ENCODE measurements around the gene SCNN1A. TPM values are rescaled to one million over a fixed set of nuclear protein-coding genes. Genes with fewer than 3 reads are reported as not detected.

SCNN1A gene
- total and polyA plus RNA-seq, 2 donors (not counting 3 experiments of a cell fraction or from before 2014, with no cell fraction given): 0.12 to 0.18 TPM

GRCh38 chr12:6424866-6425265, 49.5 kb upstream of the SCNN1A start:
- TF ChIP-seq FOS (IDR thresholded peaks at IDR 0.05; ENCODE audit: borderline replicate concordance, insufficient read depth, low read length) (no peak), EZH2 (IDR thresholded peaks at IDR 0.05; ENCODE audit: borderline replicate concordance, low read depth, low read length, severe bottlenecking) (no peak), POLR2A (IDR thresholded peaks at IDR 0.05; ENCODE audit: low read depth, low read length) (no peak), MAX (IDR thresholded peaks at IDR 0.05; ENCODE audit: insufficient read depth, insufficient read length) (no peak), MYC (IDR thresholded peaks at IDR 0.05; ENCODE audit: low read depth, low read length) (no peak)
- Histone ChIP-seq H3K27me3 (ENCODE audit: control insufficient read depth in 2 of 2, insufficient read depth in 2 of 2, low read length in 2 of 2) (no peaks in the 10 kb centered on the region), H4K20me1 (replicated peaks; ENCODE audit: control insufficient read depth, extremely low read depth, insufficient read depth, low read length) (no peaks in the 10 kb centered on the region), H3K27ac (ENCODE audit: insufficient read depth, low read depth, low read length) (no peak overlapping the region), H3K4me1 (ENCODE audit: control insufficient read depth, extremely low read depth, insufficient read depth, low read length) (peaks cover under 1% of the 10 kb centered on the region), H3K9me1 (replicated peaks; ENCODE audit: control insufficient read depth, extremely low read depth, insufficient read depth, low read length) (no peaks in the 10 kb centered on the region), H3K36me3 (ENCODE audit: control insufficient read depth in 2 of 2, extremely low read depth in 1 of 2, insufficient read depth in 2 of 2, low read length in 2 of 2) (no peaks in the 10 kb centered on the region), H3K79me2 (ENCODE audit: control insufficient read depth, insufficient read depth, low read length) (no peaks in the 10 kb centered on the region), H3K4me2 (ENCODE audit: insufficient read depth, low read length) (no peak overlapping the region), H3K9ac (replicated peaks; ENCODE audit: extremely low read depth, insufficient read depth, low read length) (no peak overlapping the region), H3K4me3 (replicated peaks in 1 of 3; ENCODE audit: insufficient read depth in 1 of 3, low read depth in 1 of 3, low read length in 3 of 3) (no peak overlapping the region), H3K9me3 (replicated peaks; ENCODE audit: control insufficient read depth, insufficient read depth, low read length) (no peaks in the 10 kb centered on the region), H2AFZ (ENCODE audit: low read depth, low read length) (no peak overlapping the region)
- dilution Hi-C loops (cut with MboI; ENCODE audit: extremely low pct_ligation_motif_present, low sequenced_read_pairs) (no loop called here), intact Hi-C loops (cut with micrococcal nuclease) (no loop called here)
- DNase-seq (ENCODE audit: low read depth, low spot score) (no peak), FAIRE-seq (no peak)
- POLR2A ChIA-PET: interaction anchor here (0.7 to 0.8 kb wide), 2 partner anchors 41 to 329 kb away, joined by 3 read pairs; no protein-coding TSS in a partner anchor
- CTCF ChIA-PET: interaction anchor here (0.8 to 7.8 kb wide), 8 partner anchors 12 to 116 kb away, joined by 3 to 147 read pairs (median 4); no protein-coding TSS in a partner anchor
- no TSS peak for BruUV-seq (replicated peaks)

GRCh38 chr12:6424008-6424347, 48.6 kb upstream of the SCNN1A start:
- H4K20me1 ChIP-seq (replicated peaks; ENCODE audit: control insufficient read depth, extremely low read depth, insufficient read depth, low read length): no peaks in the 10 kb centered on the region
- H3K9ac ChIP-seq (replicated peaks; ENCODE audit: extremely low read depth, insufficient read depth, low read length): no peak overlapping the region
- no peak for DNase-seq (ENCODE audit: low read depth, low spot score)
- no peaks in the 10 kb centered on the region for H3K9me3 ChIP-seq (replicated peaks; ENCODE audit: control insufficient read depth, insufficient read depth, low read length)
- POLR2A ChIA-PET: interaction anchor here (1.1 kb wide), 1 partner anchor 47 kb away, joined by 7 read pairs; the partner anchor contains the start of gene VAMP1
- no peak for FAIRE-seq
- dilution Hi-C loops (cut with MboI; ENCODE audit: extremely low pct_ligation_motif_present, low sequenced_read_pairs) (no loop called here), intact Hi-C loops (cut with micrococcal nuclease) (no loop called here)
- no peaks in the 10 kb centered on the region for H3K4me1 ChIP-seq (ENCODE audit: control insufficient read depth, extremely low read depth, insufficient read depth, low read length)
- H3K4me2 ChIP-seq (ENCODE audit: insufficient read depth, low read length): no peak overlapping the region
- no peaks in the 10 kb centered on the region for H3K36me3 ChIP-seq (ENCODE audit: control insufficient read depth in 2 of 2, extremely low read depth in 1 of 2, insufficient read depth in 2 of 2, low read length in 2 of 2)
- H3K79me2 ChIP-seq (ENCODE audit: control insufficient read depth, insufficient read depth, low read length): no peaks in the 10 kb centered on the region
- H3K4me3 ChIP-seq (replicated peaks in 1 of 3; ENCODE audit: insufficient read depth in 1 of 3, low read depth in 1 of 3, low read length in 3 of 3): no peak overlapping the region
- CTCF ChIA-PET: interaction anchor here (0.7 to 7.8 kb wide), 25 partner anchors 9 to 189 kb away, joined by 3 to 147 read pairs (median 4); partner anchors contain the start of genes GAPDH, IFFO1, TAPBPL and VAMP1
- no peaks in the 10 kb centered on the region for H3K9me1 ChIP-seq (replicated peaks; ENCODE audit: control insufficient read depth, extremely low read depth, insufficient read depth, low read length)
- peak overlapping the region; percentile 65 for H2AFZ ChIP-seq (ENCODE audit: low read depth, low read length)
- BruUV-seq (replicated peaks): no TSS peak
- H3K27me3 ChIP-seq (ENCODE audit: control insufficient read depth in 2 of 2, insufficient read depth in 2 of 2, low read length in 2 of 2): no peaks in the 10 kb centered on the region
- TF ChIP-seq POLR2A (IDR thresholded peaks at IDR 0.05; ENCODE audit: low read depth, low read length) (no peak), CTCF (IDR thresholded peaks at IDR 0.05; ENCODE audit: extremely low read depth in 1 of 2, insufficient read depth in 1 of 2, low read depth in 1 of 2, low read length in 2 of 2) (no peak), JUN (IDR thresholded peaks at IDR 0.05; ENCODE audit: borderline replicate concordance, insufficient read depth, insufficient read length, low read depth) (no peak), FOS (IDR thresholded peaks at IDR 0.05; ENCODE audit: borderline replicate concordance, insufficient read depth, low read length) (no peak), POLR2AphosphoS5 (IDR thresholded peaks at IDR 0.05; ENCODE audit: insufficient read depth, low read depth, low read length) (no peak), MYC (IDR thresholded peaks at IDR 0.05; ENCODE audit: low read depth, low read length) (no peak), GATA2 (IDR thresholded peaks at IDR 0.05; ENCODE audit: insufficient read depth, insufficient read length, low read depth, low read length) (no peak), MAX (IDR thresholded peaks at IDR 0.05; ENCODE audit: insufficient read depth, insufficient read length) (no peak), EZH2 (IDR thresholded peaks at IDR 0.05; ENCODE audit: borderline replicate concordance, low read depth, low read length, severe bottlenecking) (no peak)
- H3K27ac ChIP-seq (ENCODE audit: insufficient read depth, low read depth, low read length): no peak overlapping the region
